ENCODE results near the gene RALGAPA2.

The RALGAPA2 gene

DNA sequence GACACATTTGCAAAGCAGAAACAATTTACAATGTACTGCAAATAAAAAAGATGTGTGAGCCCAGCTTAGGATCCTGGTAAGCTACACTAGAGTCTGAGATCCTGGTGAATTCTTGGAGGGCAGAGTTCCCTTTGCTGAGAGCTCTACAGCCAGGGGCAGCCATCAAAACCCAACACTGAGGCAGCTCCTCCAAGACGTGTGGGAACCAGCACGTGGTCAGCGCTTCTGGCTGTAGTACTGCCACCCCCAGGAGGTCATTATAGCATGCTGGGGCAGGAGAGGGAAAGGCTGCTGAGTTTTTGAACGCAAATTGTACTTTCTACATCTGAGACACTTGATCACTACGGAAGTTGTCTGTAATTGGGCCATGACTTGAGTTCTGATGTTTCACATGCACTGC is 213.0 kb downstream of the RALGAPA2 start:
- Histone ChIP-seq H3K9me3 (ENCODE audit: control insufficient read depth in 2 of 2, low read length in 2 of 2) (no peaks in the 10 kb centered on the region), H3K27me3 (ENCODE audit: control insufficient read depth in 2 of 2, insufficient read depth in 2 of 2, low read length in 2 of 2) (no peaks in the 10 kb centered on the region), H3K9ac (ENCODE audit: low read depth in 1 of 2, low read length in 2 of 2) (no peak overlapping the region), H3K4me3 (ENCODE audit: low read length in 2 of 2) (no peak overlapping the region), H3K4me1 (ENCODE audit: control insufficient read depth in 2 of 2, insufficient read depth in 2 of 2, low read length in 2 of 2) (peaks cover 0 to 3% of the 10 kb centered on the region in 2 donors), H3K36me3 (ENCODE audit: control insufficient read depth in 2 of 2, insufficient read depth in 2 of 2, low read length in 2 of 2) (peaks cover 53 to 58% of the 10 kb centered on the region in 2 donors), H3K27ac (ENCODE audit: low read depth in 2 of 2, low read length in 2 of 2) (no peak overlapping the region)

DNA sequence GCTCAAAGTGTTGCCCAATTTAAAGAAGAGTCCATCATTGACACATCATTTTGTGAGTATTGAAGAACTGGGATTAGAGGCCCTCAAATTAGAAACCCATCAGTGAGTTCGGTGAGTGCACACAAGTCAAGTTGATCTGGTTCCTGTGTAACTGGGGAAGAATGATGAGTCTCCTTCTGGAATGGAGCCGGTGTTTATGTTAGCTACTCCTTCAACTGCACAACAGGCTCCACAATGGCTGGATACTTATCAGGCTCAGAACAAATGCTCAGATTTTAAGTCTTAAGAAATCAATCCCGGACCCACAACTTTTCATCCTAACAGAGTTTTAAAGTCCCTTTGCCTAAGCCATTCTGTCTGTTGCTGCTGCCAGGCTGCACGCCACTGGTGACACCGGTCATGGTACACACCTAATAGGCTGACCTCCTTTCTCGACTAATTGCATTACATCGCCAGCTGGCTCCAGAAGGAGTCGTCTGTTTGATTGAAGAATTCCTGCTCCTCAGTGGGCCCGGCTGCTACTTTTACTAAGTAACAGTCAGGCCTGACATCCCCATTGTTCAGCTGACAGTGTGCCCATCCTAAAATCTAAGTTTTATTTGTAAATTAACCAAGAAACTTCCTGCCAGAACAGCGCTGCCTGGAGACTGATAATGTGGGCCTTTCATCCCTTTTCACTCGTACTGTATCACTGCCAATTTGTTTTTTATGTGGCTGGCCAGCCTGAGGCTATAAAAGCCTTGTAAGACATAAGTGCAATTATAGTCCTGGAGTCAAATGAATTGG is 214.2 kb downstream of the RALGAPA2 start:
- no peaks in the 10 kb centered on the region for H3K9me3 ChIP-seq (ENCODE audit: control insufficient read depth in 2 of 2, low read length in 2 of 2)
- H3K9ac ChIP-seq (ENCODE audit: low read depth in 1 of 2, low read length in 2 of 2) = no peak overlapping the region
- H3K4me1 ChIP-seq (ENCODE audit: control insufficient read depth in 2 of 2, insufficient read depth in 2 of 2, low read length in 2 of 2) = peaks cover 0 to 3% of the 10 kb centered on the region in 2 donors
- no peak overlapping the region for H3K27ac ChIP-seq (ENCODE audit: low read depth in 2 of 2, low read length in 2 of 2)
- H3K27me3 ChIP-seq (ENCODE audit: control insufficient read depth in 2 of 2, insufficient read depth in 2 of 2, low read length in 2 of 2) = no peaks in the 10 kb centered on the region
- H3K4me3 ChIP-seq (ENCODE audit: low read length in 2 of 2) = no peak overlapping the region
- H3K36me3 ChIP-seq (ENCODE audit: control insufficient read depth in 2 of 2, insufficient read depth in 2 of 2, low read length in 2 of 2) = peaks cover 53 to 59% of the 10 kb centered on the region in 2 donors

DNA sequence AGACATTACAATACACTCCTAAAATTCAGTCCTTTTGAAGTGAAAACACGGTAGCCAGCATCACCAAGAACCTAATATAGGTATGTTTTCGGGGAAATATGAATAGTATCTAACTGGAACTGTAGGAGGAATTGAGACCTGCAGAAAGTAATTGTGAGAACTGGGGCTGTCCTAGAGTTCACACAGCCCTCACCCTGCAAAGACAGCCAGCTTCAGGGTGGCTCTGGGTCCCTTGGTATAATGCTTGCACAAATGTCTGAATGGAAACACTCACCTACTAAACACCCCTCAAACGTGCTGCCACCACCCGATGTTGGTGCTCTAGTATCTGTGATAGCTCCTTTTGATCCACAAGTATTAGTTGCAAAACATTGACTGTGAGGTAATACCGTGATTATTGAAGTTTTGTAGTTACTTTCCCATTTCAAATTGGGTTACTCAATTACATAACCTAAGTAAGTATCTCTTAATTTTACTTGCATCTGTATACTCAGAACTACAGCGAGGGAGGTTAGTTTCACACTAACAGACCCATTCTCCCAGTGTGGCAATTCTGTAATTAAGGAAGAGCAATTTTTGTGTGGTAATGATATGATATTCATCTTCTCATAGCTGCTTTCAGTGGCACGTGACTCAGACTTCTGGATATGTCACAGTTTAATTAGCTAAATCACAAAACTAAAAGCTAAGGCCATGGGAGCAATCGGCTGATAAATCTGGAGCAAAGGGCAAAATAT is 215.0 kb downstream of the RALGAPA2 start:
- peaks cover 46 to 52% of the 10 kb centered on the region in 2 donors for H3K36me3 ChIP-seq (ENCODE audit: control insufficient read depth in 2 of 2, insufficient read depth in 2 of 2, low read length in 2 of 2)
- H3K27ac ChIP-seq (ENCODE audit: low read depth in 2 of 2, low read length in 2 of 2) = no peak overlapping the region
- H3K9ac ChIP-seq (ENCODE audit: low read depth in 1 of 2, low read length in 2 of 2) = no peak overlapping the region
- H3K4me1 ChIP-seq (ENCODE audit: control insufficient read depth in 2 of 2, insufficient read depth in 2 of 2, low read length in 2 of 2) = peaks cover 0 to 3% of the 10 kb centered on the region in 2 donors
- H3K4me3 ChIP-seq (ENCODE audit: low read length in 2 of 2) = no peak overlapping the region
- H3K9me3 ChIP-seq (ENCODE audit: control insufficient read depth in 2 of 2, low read length in 2 of 2) = no peaks in the 10 kb centered on the region
- H3K27me3 ChIP-seq (ENCODE audit: control insufficient read depth in 2 of 2, insufficient read depth in 2 of 2, low read length in 2 of 2) = no peaks in the 10 kb centered on the region

DNA sequence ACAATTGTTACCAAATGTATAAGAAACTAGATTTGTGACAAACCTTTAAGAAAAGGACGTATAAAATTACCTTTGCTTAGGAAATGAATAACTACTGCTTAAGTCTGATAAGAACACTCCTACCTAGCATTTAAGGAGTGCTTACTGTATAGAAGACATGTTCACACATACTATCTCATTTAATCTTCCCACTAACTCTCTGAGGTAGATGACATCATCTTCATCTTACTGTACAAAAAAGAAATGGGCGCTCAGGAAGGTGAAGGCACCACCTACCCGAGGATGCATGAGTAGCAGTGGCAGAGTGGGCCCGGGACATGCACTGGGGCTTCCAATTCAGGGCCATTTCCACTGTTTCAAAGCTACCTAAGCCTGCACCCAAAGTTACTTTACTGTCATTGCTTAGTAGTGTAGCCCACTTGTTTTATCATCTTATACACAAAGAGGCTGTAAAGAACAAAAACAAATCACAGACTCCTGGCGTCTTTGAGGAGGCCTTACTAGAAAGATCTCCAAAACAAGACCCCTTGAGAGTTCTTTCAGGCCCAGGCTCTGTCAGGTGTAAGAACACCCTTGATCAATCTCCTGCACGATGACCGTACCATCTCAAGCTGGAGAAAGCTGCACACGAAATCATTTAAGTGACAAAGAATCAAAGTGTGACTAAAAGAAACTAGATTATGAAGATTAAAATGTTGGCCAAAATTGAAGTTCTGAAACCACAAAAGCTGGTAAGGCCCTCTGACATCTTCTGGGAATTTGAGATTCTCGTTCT is 216.5 kb downstream of the RALGAPA2 start:
- Histone ChIP-seq H3K4me3 (ENCODE audit: low read length in 2 of 2) (no peak overlapping the region), H3K9me3 (ENCODE audit: control insufficient read depth in 2 of 2, low read length in 2 of 2) (no peaks in the 10 kb centered on the region), H3K36me3 (ENCODE audit: control insufficient read depth in 2 of 2, insufficient read depth in 2 of 2, low read length in 2 of 2) (peaks cover 43 to 50% of the 10 kb centered on the region in 2 donors), H3K27ac (ENCODE audit: low read depth in 2 of 2, low read length in 2 of 2) (no peak overlapping the region), H3K4me1 (ENCODE audit: control insufficient read depth in 2 of 2, insufficient read depth in 2 of 2, low read length in 2 of 2) (peaks cover 0 to 3% of the 10 kb centered on the region in 2 donors), H3K27me3 (ENCODE audit: control insufficient read depth in 2 of 2, insufficient read depth in 2 of 2, low read length in 2 of 2) (no peaks in the 10 kb centered on the region), H3K9ac (ENCODE audit: low read depth in 1 of 2, low read length in 2 of 2) (no peak overlapping the region)

DNA sequence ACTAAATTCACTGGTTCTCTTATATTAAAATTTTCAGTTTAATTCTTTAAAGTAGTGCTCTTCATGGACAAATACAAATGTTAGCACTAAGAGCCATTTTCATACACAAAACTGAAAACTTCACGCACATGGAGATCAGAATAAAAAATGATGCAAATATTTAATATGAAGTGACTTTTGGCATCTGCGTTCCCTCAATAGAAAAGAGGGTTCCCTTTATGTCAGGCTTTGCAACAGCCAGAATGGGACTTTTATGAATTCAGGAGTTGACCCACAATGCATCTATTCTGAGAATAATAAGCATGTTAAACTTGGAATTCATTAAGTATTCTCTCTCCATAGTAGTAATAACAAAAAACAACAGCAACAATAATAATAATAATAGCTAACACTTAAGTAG is 218.7 kb downstream of the RALGAPA2 start:
- H3K4me1 ChIP-seq (ENCODE audit: control insufficient read depth in 2 of 2, insufficient read depth in 2 of 2, low read length in 2 of 2) = no peaks in the 10 kb centered on the region
- no peaks in the 10 kb centered on the region for H3K9me3 ChIP-seq (ENCODE audit: control insufficient read depth in 2 of 2, low read length in 2 of 2)
- H3K4me3 ChIP-seq (ENCODE audit: low read length in 2 of 2) = no peak overlapping the region
- peaks cover 44 to 46% of the 10 kb centered on the region in 2 donors for H3K36me3 ChIP-seq (ENCODE audit: control insufficient read depth in 2 of 2, insufficient read depth in 2 of 2, low read length in 2 of 2)
- no peaks in the 10 kb centered on the region for H3K27me3 ChIP-seq (ENCODE audit: control insufficient read depth in 2 of 2, insufficient read depth in 2 of 2, low read length in 2 of 2)
- H3K27ac ChIP-seq (ENCODE audit: low read depth in 2 of 2, low read length in 2 of 2) = no peak overlapping the region
- H3K9ac ChIP-seq (ENCODE audit: low read depth in 1 of 2, low read length in 2 of 2) = no peak overlapping the region

DNA sequence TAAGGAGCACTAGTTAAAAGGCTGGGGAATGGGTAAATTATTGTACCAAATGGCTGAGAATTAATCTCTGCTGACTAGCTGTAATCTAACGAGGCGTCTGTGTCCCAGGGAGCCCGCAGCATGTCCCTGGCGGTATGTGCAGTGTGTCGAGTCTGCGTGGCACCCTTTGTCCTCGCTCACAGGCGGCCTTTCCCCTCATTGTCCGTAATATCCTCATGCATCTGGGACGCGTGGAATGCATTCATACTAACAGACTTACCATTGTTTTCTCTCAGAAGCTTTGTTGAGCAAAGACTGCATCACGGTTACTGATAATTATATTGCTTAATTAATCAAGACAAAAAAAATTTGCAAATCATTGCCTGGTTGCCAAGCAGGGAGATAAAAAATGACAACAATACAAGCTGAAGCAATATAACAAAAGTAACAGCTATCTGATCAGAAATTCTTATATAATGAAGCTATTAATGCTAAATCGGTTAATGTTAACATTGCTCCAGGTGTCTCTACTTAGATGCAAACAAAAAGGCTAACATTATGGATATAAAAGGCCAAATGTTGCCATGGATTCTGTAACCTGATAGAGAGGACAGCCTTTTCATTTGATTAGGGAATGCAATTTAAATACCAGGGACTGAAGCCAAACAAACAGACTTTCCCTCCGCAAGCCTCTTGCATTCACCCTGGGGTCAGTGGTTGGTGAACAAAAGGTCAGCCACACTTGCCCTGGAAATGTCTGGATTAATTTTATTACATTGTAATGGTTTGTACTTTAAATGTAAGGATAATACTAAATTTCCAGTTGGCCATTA is 219.7 kb downstream of the RALGAPA2 start:
- Histone ChIP-seq H3K9ac (ENCODE audit: low read depth in 1 of 2, low read length in 2 of 2) (no peak overlapping the region), H3K27me3 (ENCODE audit: control insufficient read depth in 2 of 2, insufficient read depth in 2 of 2, low read length in 2 of 2) (no peaks in the 10 kb centered on the region), H3K27ac (ENCODE audit: low read depth in 2 of 2, low read length in 2 of 2) (no peak overlapping the region), H3K4me3 (ENCODE audit: low read length in 2 of 2) (no peak overlapping the region), H3K4me1 (ENCODE audit: control insufficient read depth in 2 of 2, insufficient read depth in 2 of 2, low read length in 2 of 2) (no peaks in the 10 kb centered on the region), H3K9me3 (ENCODE audit: control insufficient read depth in 2 of 2, low read length in 2 of 2) (no peaks in the 10 kb centered on the region), H3K36me3 (ENCODE audit: control insufficient read depth in 2 of 2, insufficient read depth in 2 of 2, low read length in 2 of 2) (peaks cover 45 to 46% of the 10 kb centered on the region in 2 donors)

DNA sequence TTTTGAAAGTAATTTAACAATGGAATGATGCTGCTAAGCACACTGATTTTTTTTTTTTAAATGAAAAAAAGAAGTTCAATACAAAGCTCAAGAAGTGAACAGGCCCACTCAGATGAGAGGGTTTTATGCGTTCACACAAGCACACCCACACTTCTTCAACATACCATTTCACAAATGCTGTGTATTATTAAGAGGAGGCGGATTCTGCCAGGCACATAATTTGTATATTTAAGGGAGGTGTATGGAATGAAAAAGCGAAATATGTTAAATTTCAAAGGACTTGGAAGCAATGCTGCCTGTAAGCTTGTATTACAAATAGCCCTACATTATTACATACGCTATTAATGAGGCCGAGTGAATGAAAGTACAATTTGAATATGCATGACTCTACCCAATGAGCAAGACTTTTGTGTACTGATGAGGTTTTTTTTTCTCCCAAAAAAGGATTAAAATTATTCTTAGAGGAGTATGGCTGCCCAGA is 220.6 kb downstream of the RALGAPA2 start:
- no peak overlapping the region for H3K9ac ChIP-seq (ENCODE audit: low read depth in 1 of 2, low read length in 2 of 2)
- no peak overlapping the region for H3K27ac ChIP-seq (ENCODE audit: low read depth in 2 of 2, low read length in 2 of 2)
- H3K4me1 ChIP-seq (ENCODE audit: control insufficient read depth in 2 of 2, insufficient read depth in 2 of 2, low read length in 2 of 2) = no peaks in the 10 kb centered on the region
- no peaks in the 10 kb centered on the region for H3K27me3 ChIP-seq (ENCODE audit: control insufficient read depth in 2 of 2, insufficient read depth in 2 of 2, low read length in 2 of 2)
- no peaks in the 10 kb centered on the region for H3K9me3 ChIP-seq (ENCODE audit: control insufficient read depth in 2 of 2, low read length in 2 of 2)
- H3K4me3 ChIP-seq (ENCODE audit: low read length in 2 of 2) = no peak overlapping the region
- peaks cover 36 to 39% of the 10 kb centered on the region in 2 donors for H3K36me3 ChIP-seq (ENCODE audit: control insufficient read depth in 2 of 2, insufficient read depth in 2 of 2, low read length in 2 of 2)

DNA sequence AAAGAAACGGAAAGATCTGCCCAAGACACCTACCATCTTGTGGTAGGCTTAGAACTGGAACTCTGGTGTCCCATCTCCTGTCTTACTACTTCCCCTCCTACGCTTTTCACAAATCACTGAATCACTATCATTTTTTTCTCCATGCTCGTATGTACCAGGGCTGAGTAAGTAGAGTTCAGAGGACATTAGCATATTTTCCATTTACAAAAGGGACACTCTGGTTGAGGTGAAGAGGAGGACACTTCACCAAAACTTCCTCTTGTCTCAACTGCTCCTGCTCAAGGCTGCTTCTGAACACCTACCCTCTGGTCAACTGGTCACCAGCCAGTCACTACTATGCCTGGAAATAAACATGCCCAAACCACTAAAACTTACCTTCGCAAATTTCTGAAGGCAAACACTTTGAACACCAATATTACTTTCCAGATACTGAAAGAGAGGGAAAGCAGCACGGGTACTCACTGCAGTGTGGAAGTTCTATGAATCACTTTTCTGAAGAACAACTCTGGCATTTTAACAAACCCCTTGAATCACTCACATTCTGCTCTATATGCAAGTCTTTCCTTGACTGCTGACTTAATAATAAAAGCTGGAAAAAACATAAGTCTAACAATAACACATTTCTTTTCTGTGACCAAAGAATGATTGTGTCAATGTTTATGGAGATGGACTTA is 221.2 kb downstream of the RALGAPA2 start:
- no peaks in the 10 kb centered on the region for H3K4me1 ChIP-seq (ENCODE audit: control insufficient read depth in 2 of 2, insufficient read depth in 2 of 2, low read length in 2 of 2)
- no peak overlapping the region for H3K9ac ChIP-seq (ENCODE audit: low read depth in 1 of 2, low read length in 2 of 2)
- H3K27ac ChIP-seq (ENCODE audit: low read depth in 2 of 2, low read length in 2 of 2) = no peak overlapping the region
- peaks cover 30 to 37% of the 10 kb centered on the region in 2 donors for H3K36me3 ChIP-seq (ENCODE audit: control insufficient read depth in 2 of 2, insufficient read depth in 2 of 2, low read length in 2 of 2)
- H3K4me3 ChIP-seq (ENCODE audit: low read length in 2 of 2) = no peak overlapping the region
- no peaks in the 10 kb centered on the region for H3K9me3 ChIP-seq (ENCODE audit: control insufficient read depth in 2 of 2, low read length in 2 of 2)
- H3K27me3 ChIP-seq (ENCODE audit: control insufficient read depth in 2 of 2, insufficient read depth in 2 of 2, low read length in 2 of 2) = no peaks in the 10 kb centered on the region

DNA sequence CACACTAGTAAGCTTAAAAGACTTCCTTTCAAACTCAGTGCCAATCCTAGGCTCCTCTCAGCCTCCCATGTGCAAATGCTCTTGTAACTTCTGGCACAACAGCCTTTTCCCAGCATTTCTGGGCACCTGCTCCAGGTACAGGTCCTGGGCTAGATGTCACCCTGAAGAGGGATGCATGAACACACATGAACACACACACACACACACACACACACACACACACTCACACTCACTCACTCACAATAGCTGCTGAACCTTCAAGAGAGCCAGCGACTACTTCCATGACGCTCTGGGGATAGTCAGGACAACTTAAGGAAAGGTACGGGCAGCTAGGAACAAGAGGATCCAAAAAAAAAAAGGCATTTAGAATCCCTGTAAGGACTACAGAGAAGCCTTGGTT is 221.8 kb downstream of the RALGAPA2 start:
- Histone ChIP-seq H3K4me3 (ENCODE audit: low read length in 2 of 2) (no peak overlapping the region), H3K9me3 (ENCODE audit: control insufficient read depth in 2 of 2, low read length in 2 of 2) (no peaks in the 10 kb centered on the region), H3K36me3 (ENCODE audit: control insufficient read depth in 2 of 2, insufficient read depth in 2 of 2, low read length in 2 of 2) (peaks cover 25 to 33% of the 10 kb centered on the region in 2 donors), H3K27ac (ENCODE audit: low read depth in 2 of 2, low read length in 2 of 2) (no peak overlapping the region), H3K4me1 (ENCODE audit: control insufficient read depth in 2 of 2, insufficient read depth in 2 of 2, low read length in 2 of 2) (no peaks in the 10 kb centered on the region), H3K27me3 (ENCODE audit: control insufficient read depth in 2 of 2, insufficient read depth in 2 of 2, low read length in 2 of 2) (no peaks in the 10 kb centered on the region), H3K9ac (ENCODE audit: low read depth in 1 of 2, low read length in 2 of 2) (no peak overlapping the region)
